SU-DHL-6 (cell line): ENCODE measurements around the gene TRIP13.

ENCODE experiments used
- H2AFZ ChIP-seq: fragments of 200-600 bp; sonication (generic); 2 replicates; pipeline ENCODE4 v1.6.1; 2014; ENCODE audit warnings: low read depth, mild to moderate bottlenecking, moderate library complexity, mixed read lengths, antibody characterized with exemption, low read length; ENCODE audit not compliant: severe bottlenecking
- H3F3A ChIP-seq: fragments of 200-600 bp; shearing (Covaris generic); 2 replicates; pipeline ENCODE4 v1.6.0; 2016; ENCODE audit warnings: antibody characterized with exemption, mild to moderate bottlenecking; ENCODE audit not compliant: insufficient read depth
- H3K27ac ChIP-seq: fragments of 200-600 bp; sonication (generic); 2 replicates; pipeline ENCODE4 v1.5.1; 2016; ENCODE audit warnings: low read depth, mild to moderate bottlenecking, low read length, moderate library complexity, mixed read lengths
- H3K27me3 ChIP-seq: fragments of 200-600 bp; sonication (generic), shearing (Covaris generic); 2 replicates; pipeline ENCODE4 v1.6.0; 2014; ENCODE audit warnings: mild to moderate bottlenecking, low read length
- H3K36me3 ChIP-seq: fragments of 200-600 bp; sonication (generic); 2 replicates; pipeline ENCODE4 v1.6.1; 2014; ENCODE audit warnings: mild to moderate bottlenecking, low read length, mixed read lengths
- H3K4me2 ChIP-seq: fragments of 300-600, 200-600 bp; shearing (Covaris generic), sonication (generic); 2 replicates; pipeline ENCODE4 v1.6.0; 2014; ENCODE audit warnings: low read length, low read depth, mild to moderate bottlenecking; ENCODE audit not compliant: poor library complexity, severe bottlenecking
- H3K4me3 ChIP-seq: fragments of 200-600 bp; sonication (generic); 2 replicates; pipeline ENCODE4 v1.5.1; 2014; ENCODE audit warnings: antibody characterized with exemption, low read length, mild to moderate bottlenecking, mixed read lengths; ENCODE audit not compliant: insufficient read depth, poor library complexity, severe bottlenecking
- H3K79me2 ChIP-seq: fragments of 200-600 bp; sonication (generic); 2 replicates; pipeline ENCODE4 v1.6.1; 2014; ENCODE audit warnings: mild to moderate bottlenecking, low read length, moderate library complexity; ENCODE audit not compliant: insufficient read depth
- H3K9ac ChIP-seq: fragments of 200-600 bp; sonication (generic); 2 replicates; pipeline ENCODE4 v1.7.0; 2014; ENCODE audit warnings: mild to moderate bottlenecking, low read length
- H3K9me2 ChIP-seq: fragments of 200-600 bp; sonication (generic); replicated peaks from 2 replicates; pipeline ENCODE4 v1.6.1; 2014; ENCODE audit warnings: low read length; ENCODE audit not compliant: insufficient read depth
- H3K9me3 ChIP-seq: fragments of 200-600 bp; sonication (generic); 2 replicates; pipeline ENCODE4 v1.6.1; 2014; ENCODE audit warnings: low read length, mixed read lengths; ENCODE audit not compliant: insufficient read depth
- H4K20me1 ChIP-seq: fragments of 200-600 bp; sonication (generic); 2 replicates; pipeline ENCODE4 v1.6.1; 2014; ENCODE audit warnings: low read depth, mild to moderate bottlenecking, antibody characterized with exemption, low read length, moderate library complexity, mixed read lengths
- CTCF ChIP-seq: fragments of 200-600 bp; sonication (generic); IDR thresholded peaks from one replicate; pipeline ENCODE4 v1.5.1; 2017; ENCODE audit warnings: antibody characterized with exemption, mild to moderate bottlenecking, low read length, moderate library complexity; ENCODE audit not compliant: insufficient read depth, poor library complexity, severe bottlenecking
- EZH2phosphoT487 ChIP-seq: fragments of 200-600 bp; sonication (generic), shearing (Covaris generic); conservative IDR thresholded peaks from 2 replicates; pipeline ENCODE4 v1.6.1; 2018; ENCODE audit warnings: mild to moderate bottlenecking, antibody characterized with exemption, low read length, moderate library complexity, mixed read lengths

Gene TRIP13

DNA sequence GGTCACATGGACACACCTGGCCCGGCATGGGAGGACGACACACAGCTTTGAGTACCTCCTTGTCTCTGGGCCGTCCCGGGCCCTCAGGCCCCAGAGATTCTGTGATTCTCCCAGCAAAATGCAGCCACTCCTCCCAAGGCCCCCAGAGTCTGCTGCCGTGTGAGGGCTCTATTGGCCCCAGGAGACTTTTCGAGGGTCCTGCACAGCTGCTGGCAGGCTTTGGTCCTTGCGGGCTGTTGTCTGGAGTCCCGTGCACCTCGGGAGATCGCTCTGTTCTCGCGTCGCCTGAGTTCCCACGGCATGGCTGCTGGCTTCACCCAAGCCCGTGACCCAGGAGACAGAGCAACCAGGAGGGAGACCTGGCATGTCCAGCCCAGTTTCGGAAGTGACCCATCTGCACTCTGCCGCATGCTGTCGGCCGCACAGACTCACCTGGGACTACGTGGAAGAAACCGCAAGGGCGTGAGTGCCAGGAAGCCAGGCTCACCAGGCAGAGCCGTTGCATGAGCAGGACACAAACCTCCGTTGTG is 69.1 kb downstream of the TRIP13 start:
- Histone ChIP-seq H2AFZ (no peak overlapping the region), H3K79me2 (no peaks in the 10 kb centered on the region), H3K4me3 (no peak overlapping the region), H3K4me2 (no peak overlapping the region), H3F3A (no peaks in the 10 kb centered on the region), H3K9ac (no peak overlapping the region), H4K20me1 (no peaks in the 10 kb centered on the region), H3K27me3 (no peaks in the 10 kb centered on the region), H3K36me3 (no peaks in the 10 kb centered on the region), H3K9me2 (no peaks in the 10 kb centered on the region), H3K9me3 (no peaks in the 10 kb centered on the region), H3K27ac (no peak overlapping the region)
- TF ChIP-seq CTCF (no peak), EZH2phosphoT487 (no peak)

DNA sequence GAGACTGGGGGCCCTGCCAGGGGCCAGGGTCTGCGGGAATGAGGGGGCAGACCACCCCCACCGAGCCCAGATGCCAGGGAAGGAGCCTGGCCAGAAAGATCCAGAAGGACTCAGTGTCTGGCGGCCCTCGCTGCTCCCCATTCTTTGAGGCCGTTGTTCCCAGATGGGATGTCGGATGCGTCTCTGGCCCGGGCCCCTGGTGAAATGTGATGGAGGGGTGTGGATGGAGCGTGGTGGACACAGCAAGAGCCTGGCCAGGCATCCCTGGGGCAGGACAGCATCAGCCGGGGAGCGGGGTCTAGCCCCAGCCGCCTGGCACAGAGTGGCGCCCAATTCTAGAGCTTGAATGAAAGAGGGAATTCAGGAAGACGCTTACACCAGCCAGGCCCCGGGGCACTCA is 69.7 kb downstream of the TRIP13 start:
- no peak overlapping the region for H2AFZ ChIP-seq
- no peaks in the 10 kb centered on the region for H3F3A ChIP-seq
- H3K9ac ChIP-seq = no peak overlapping the region
- H3K36me3 ChIP-seq = no peaks in the 10 kb centered on the region
- H4K20me1 ChIP-seq = no peaks in the 10 kb centered on the region
- no peaks in the 10 kb centered on the region for H3K27me3 ChIP-seq
- no peak overlapping the region for H3K4me3 ChIP-seq
- no peaks in the 10 kb centered on the region for H3K9me2 ChIP-seq
- TF ChIP-seq CTCF (no peak), EZH2phosphoT487 (no peak)
- no peaks in the 10 kb centered on the region for H3K9me3 ChIP-seq
- H3K79me2 ChIP-seq = no peaks in the 10 kb centered on the region
- no peak overlapping the region for H3K4me2 ChIP-seq
- no peak overlapping the region for H3K27ac ChIP-seq

GRCh38 chr5:962801-963200 is 70.1 kb downstream of the TRIP13 start:
- Histone ChIP-seq H3K4me3 (no peak overlapping the region), H2AFZ (no peak overlapping the region), H3K9me3 (no peaks in the 10 kb centered on the region), H3K79me2 (no peaks in the 10 kb centered on the region), H3K36me3 (no peaks in the 10 kb centered on the region), H3F3A (no peaks in the 10 kb centered on the region), H3K27ac (no peak overlapping the region), H3K9me2 (no peaks in the 10 kb centered on the region), H3K4me2 (no peak overlapping the region), H3K27me3 (no peaks in the 10 kb centered on the region), H3K9ac (no peak overlapping the region), H4K20me1 (no peaks in the 10 kb centered on the region)
- TF ChIP-seq CTCF (no peak), EZH2phosphoT487 (no peak)
